Measurements from ENCODE around the gene B2M. TPM values are rescaled to one million over a fixed set of nuclear protein-coding genes. Genes with fewer than 3 reads are reported as not detected.
A peak's percentile ranks its signal among the peaks of the same experiment; 100 is the strongest.

The B2M gene
- total and polyA plus RNA-seq, 2 experiments from 2014 or later = 167 to 180 TPM

- peaks cover 4% of the 10 kb centered on the region for H3K27me3 Mint-ChIP-seq (ENCODE audit: insufficient read depth, low read depth, poor library complexity)
- H3K36me3 Mint-ChIP-seq (ENCODE audit: low read depth) = peaks cover 7% of the 10 kb centered on the region; the same call in 1 of the 3 replicates
- no peak overlapping the region for H3K4me3 ChIP-seq
- peaks cover 16% of the 10 kb centered on the region for H3K4me1 ChIP-seq (ENCODE audit: insufficient read depth)
- no peak overlapping the region for H3K4me3 Mint-ChIP-seq
- 0 out of 2 replicates have a peak, but pooled peaks cover 6% of the 10 kb centered on the region for H3K9me2 ChIP-seq (ENCODE audit: insufficient read depth)
- ATAC-seq (no peak), DNase-seq (ENCODE audit: low spot score) (no peak)
- no peak overlapping the region; the same call in 1 of the 2 replicates for H3K27ac Mint-ChIP-seq
- H3K4me1 Mint-ChIP-seq = peaks cover 25% of the 10 kb centered on the region
- H3K27me3 ChIP-seq (ENCODE audit: insufficient read depth) = no peaks in the 10 kb centered on the region
- no peaks in the 10 kb centered on the region for H4K20me1 ChIP-seq (replicated peaks; ENCODE audit: insufficient read depth)
- H3K27ac ChIP-seq (ENCODE audit: low read depth) = no peak overlapping the region
- TF ChIP-seq STAT1 (IDR thresholded peaks at IDR 0.05; ENCODE audit: unreplicated experiment) (no peak), POLR2AphosphoS5 (IDR thresholded peaks at IDR 0.05; ENCODE audit: low read depth) (no peak), ZNF462 (CRISPR knock-in tag; IDR thresholded peaks at IDR 0.05) (no peak), JUNB (IDR thresholded peaks at IDR 0.05; ENCODE audit: unreplicated experiment) (no peak), CTCF (conservative IDR thresholded peaks at IDR 0.05; ENCODE audit: low read depth in 2 of 2) (no peak), CREB1 (CRISPR knock-in tag; IDR thresholded peaks at IDR 0.05; ENCODE audit: low read depth) (no peak), ETS1 (IDR thresholded peaks at IDR 0.05) (no peak)
- TF ChIP-seq, protein P1, sequence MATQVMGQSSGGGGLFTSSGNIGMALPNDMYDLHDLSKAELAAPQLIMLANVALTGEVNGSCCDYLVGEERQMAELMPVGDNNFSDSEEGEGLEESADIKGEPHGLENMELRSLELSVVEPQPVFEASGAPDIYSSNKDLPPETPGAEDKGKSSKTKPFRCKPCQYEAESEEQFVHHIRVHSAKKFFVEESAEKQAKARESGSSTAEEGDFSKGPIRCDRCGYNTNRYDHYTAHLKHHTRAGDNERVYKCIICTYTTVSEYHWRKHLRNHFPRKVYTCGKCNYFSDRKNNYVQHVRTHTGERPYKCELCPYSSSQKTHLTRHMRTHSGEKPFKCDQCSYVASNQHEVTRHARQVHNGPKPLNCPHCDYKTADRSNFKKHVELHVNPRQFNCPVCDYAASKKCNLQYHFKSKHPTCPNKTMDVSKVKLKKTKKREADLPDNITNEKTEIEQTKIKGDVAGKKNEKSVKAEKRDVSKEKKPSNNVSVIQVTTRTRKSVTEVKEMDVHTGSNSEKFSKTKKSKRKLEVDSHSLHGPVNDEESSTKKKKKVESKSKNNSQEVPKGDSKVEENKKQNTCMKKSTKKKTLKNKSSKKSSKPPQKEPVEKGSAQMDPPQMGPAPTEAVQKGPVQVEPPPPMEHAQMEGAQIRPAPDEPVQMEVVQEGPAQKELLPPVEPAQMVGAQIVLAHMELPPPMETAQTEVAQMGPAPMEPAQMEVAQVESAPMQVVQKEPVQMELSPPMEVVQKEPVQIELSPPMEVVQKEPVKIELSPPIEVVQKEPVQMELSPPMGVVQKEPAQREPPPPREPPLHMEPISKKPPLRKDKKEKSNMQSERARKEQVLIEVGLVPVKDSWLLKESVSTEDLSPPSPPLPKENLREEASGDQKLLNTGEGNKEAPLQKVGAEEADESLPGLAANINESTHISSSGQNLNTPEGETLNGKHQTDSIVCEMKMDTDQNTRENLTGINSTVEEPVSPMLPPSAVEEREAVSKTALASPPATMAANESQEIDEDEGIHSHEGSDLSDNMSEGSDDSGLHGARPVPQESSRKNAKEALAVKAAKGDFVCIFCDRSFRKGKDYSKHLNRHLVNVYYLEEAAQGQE (IDR thresholded peaks at IDR 0.05; ENCODE audit: unreplicated experiment) = no peak
- H3K4me2 ChIP-seq = peak overlapping the region; percentile 77; the same call in 1 of the 2 replicates
- no peaks in the 10 kb centered on the region for H3F3A ChIP-seq (replicated peaks; ENCODE audit: low read depth)
- peaks cover 11% of the 10 kb centered on the region; the same call in 2 of the 3 replicates for H3K9me3 Mint-ChIP-seq
- no peaks in the 10 kb centered on the region for H3K36me3 ChIP-seq (ENCODE audit: insufficient read depth)
- no peaks in the 10 kb centered on the region for H3K79me2 ChIP-seq (replicated peaks; ENCODE audit: insufficient read depth)
- peak overlapping the region; percentile 94 for H2AFZ ChIP-seq
These were observed 29.1 kb upstream of the B2M start for GRCh38 chr15:44682211-44682610.
